Hepatocyte (in vitro differentiated cells): Measurements from ENCODE around the gene EML4. TPM values are rescaled to one million over a fixed set of nuclear protein-coding genes. Genes with fewer than 3 reads are reported as not detected.
A peak's percentile ranks its signal among the peaks of the same experiment; 100 is the strongest.

Source experiments
- DNase-seq: peaks from one replicate; pipeline ENCODE4 v3.0.0-alpha.2; 2016; ENCODE audit warnings: low spot score
- H2AFZ ChIP-seq: fragments of 200-600 bp; sonication (generic); 2 replicates; pipeline ENCODE4 v1.6.0; 2016; ENCODE audit warnings: antibody characterized with exemption, mild to moderate bottlenecking
- H3K27ac ChIP-seq: fragments of 200-600 bp; sonication (generic); 2 replicates; pipeline ENCODE4 v1.5.1; 2016; ENCODE audit warnings: mild to moderate bottlenecking
- H3K27me3 ChIP-seq: fragments of 200-600 bp; sonication (generic); 2 replicates; pipeline ENCODE4 v1.6.1; 2016
- H3K36me3 ChIP-seq: fragments of 200-600 bp; sonication (generic); replicated peaks from 2 replicates; pipeline ENCODE4 v1.5.1; 2016; ENCODE audit warnings: low read depth; ENCODE audit not compliant: insufficient read depth
- H3K4me1 ChIP-seq: fragments of 200-600 bp; sonication (generic); 2 replicates; pipeline ENCODE4 v1.5.1; 2016; ENCODE audit warnings: mild to moderate bottlenecking, moderate library complexity; ENCODE audit not compliant: insufficient read depth
- H3K4me2 ChIP-seq: fragments of 200-600 bp; sonication (generic); 2 replicates; pipeline ENCODE4 v1.6.0; 2016
- H3K4me3 ChIP-seq: fragments of 200-600 bp; sonication (generic); 2 replicates; pipeline ENCODE4 v1.5.1; 2016; ENCODE audit warnings: mild to moderate bottlenecking
- H3K79me2 ChIP-seq: fragments of 200-600 bp; sonication (generic); 2 replicates; pipeline ENCODE4 v1.6.0; 2017; ENCODE audit warnings: mild to moderate bottlenecking
- H3K9me2 ChIP-seq: fragments of 200-600 bp; sonication (generic); replicated peaks from 2 replicates; pipeline ENCODE4 v1.6.0; 2017; ENCODE audit warnings: mild to moderate bottlenecking; ENCODE audit not compliant: insufficient read depth
- H3K9me3 ChIP-seq: fragments of 200-600 bp; sonication (generic); 2 replicates; pipeline ENCODE4 v1.5.1; 2016; ENCODE audit warnings: low read depth, mild to moderate bottlenecking
- H4K20me1 ChIP-seq: fragments of 200-600 bp; sonication (generic); 2 replicates; pipeline ENCODE4 v1.6.0; 2016; ENCODE audit warnings: mild to moderate bottlenecking; ENCODE audit not compliant: insufficient read depth, poor library complexity, severe bottlenecking
- CTCF ChIP-seq: fragments of 200-600 bp; sonication (generic); IDR thresholded peaks from 2 replicates; pipeline ENCODE4 v1.5.1; 2016; ENCODE audit warnings: antibody characterized with exemption, mild to moderate bottlenecking; ENCODE audit not compliant: poor library complexity
- EZH2 ChIP-seq: fragments of 200-600 bp; sonication (generic); IDR thresholded peaks from 2 replicates; pipeline ENCODE4 v1.6.1; 2016; ENCODE audit warnings: antibody characterized with exemption, mild to moderate bottlenecking, borderline replicate concordance
- EZH2phosphoT487 ChIP-seq: fragments of 200-600 bp; sonication (generic); IDR thresholded peaks from one replicate; pipeline ENCODE4 v1.6.1; 2018; ENCODE audit warnings: antibody characterized with exemption, mild to moderate bottlenecking, low read depth, moderate library complexity; ENCODE audit not compliant: unreplicated experiment, severe bottlenecking
- WGBS: methylation state at CpG from one replicate; pipeline ENCODE4 v1.1.6; 2016; ENCODE audit warnings: low lambda C conversion rate; ENCODE audit errors: missing lambda C conversion rate; 5-methylcytosine and 5-hydroxymethylcytosine counted together
- polyA plus RNA-seq: library from polyadenylated mRNA; unstranded; fragments of >200 nt; fragmentation: Nextera tagmentation; extraction: Ambion mirVana; gene quantifications from 2 replicates; pipeline ENCODE4 v1.2.1, GENCODE V29; 2016
- total RNA-seq: library from RNA; depleted of rRNA; stranded (reverse); fragments of >200 nt; gene quantifications from 2 replicates; pipeline ENCODE4 v1.2.3, GENCODE V29; 2014

Gene EML4
- total and polyA plus RNA-seq, 2 experiments from 2014 or later, result 49.9 to 86.8 TPM

DNA sequence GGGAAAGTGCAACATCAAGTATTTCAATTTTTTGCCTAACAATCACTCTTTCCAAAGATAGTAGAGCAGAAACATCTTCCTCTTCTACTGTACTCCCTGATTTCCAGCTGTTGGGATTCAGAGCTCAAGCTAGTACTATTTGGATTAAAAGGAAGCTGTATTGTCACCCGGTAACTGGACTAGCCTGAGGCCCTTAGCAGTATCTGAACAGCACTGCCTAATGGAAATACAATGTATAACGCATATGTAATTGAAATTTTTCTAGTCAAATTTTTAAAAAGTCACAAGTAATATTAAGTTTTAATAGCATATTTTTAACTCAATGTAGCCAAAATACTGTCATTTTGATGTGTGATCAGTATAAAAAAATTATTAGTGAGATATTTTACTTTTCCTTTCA, 105.7 kb downstream of the EML4 start:
- no peak for DNase-seq
- Histone ChIP-seq H4K20me1 (no peaks in the 10 kb centered on the region), H3K4me3 (no peak overlapping the region), H3K27ac (no peak overlapping the region), H3K9me2 (no peaks in the 10 kb centered on the region), H3K4me2 (no peak overlapping the region), H3K79me2 (no peaks in the 10 kb centered on the region), H3K9me3 (no peaks in the 10 kb centered on the region), H3K36me3 (no peaks in the 10 kb centered on the region), H2AFZ (no peak overlapping the region), H3K4me1 (no peaks in the 10 kb centered on the region), H3K27me3 (no peaks in the 10 kb centered on the region)
- 81% methylated on average over 2 of the region's 2 CpGs for WGBS
- TF ChIP-seq CTCF (no peak), EZH2 (no peak), EZH2phosphoT487 (no peak)

GRCh38 chr2:42281416-42282081, 112.4 kb downstream of the EML4 start:
- Histone ChIP-seq H3K4me3 (no peak overlapping the region), H3K4me2 (peak overlapping the region; percentile 21), H3K79me2 (no peaks in the 10 kb centered on the region), H3K36me3 (no peaks in the 10 kb centered on the region), H3K27me3 (no peaks in the 10 kb centered on the region), H2AFZ (no peak overlapping the region), H3K4me1 (no peaks in the 10 kb centered on the region), H3K9me3 (no peaks in the 10 kb centered on the region), H3K27ac (peak overlapping the region; percentile 3), H3K9me2 (no peaks in the 10 kb centered on the region), H4K20me1 (no peaks in the 10 kb centered on the region)
- no peak for DNase-seq
- TF ChIP-seq CTCF, result no peak
- no peak for TF ChIP-seq EZH2phosphoT487
- TF ChIP-seq EZH2, result no peak
- WGBS, result 52% methylated on average over 2 of the region's 2 CpGs

GRCh38 chr2:42284019-42284418, 114.9 kb downstream of the EML4 start:
- 97% methylated on average over 6 of the region's 6 CpGs for WGBS

More at GRCh38 chr2:42284019-42284418, 114.9 kb downstream of the EML4 start:
- Histone ChIP-seq H3K27ac (no peak overlapping the region), H3K36me3 (no peaks in the 10 kb centered on the region), H3K9me2 (no peaks in the 10 kb centered on the region), H3K9me3 (no peaks in the 10 kb centered on the region), H4K20me1 (no peaks in the 10 kb centered on the region), H3K4me2 (no peak overlapping the region), H3K4me1 (no peaks in the 10 kb centered on the region), H2AFZ (no peak overlapping the region), H3K4me3 (no peak overlapping the region), H3K79me2 (no peaks in the 10 kb centered on the region), H3K27me3 (no peaks in the 10 kb centered on the region)
- DNase-seq, result no peak
- TF ChIP-seq CTCF (no peak), EZH2 (no peak), EZH2phosphoT487 (no peak)
